Ascending aorta (tissue), 2 donors: ENCODE data around the gene CHKA. TPM values are rescaled to one million over a fixed set of nuclear protein-coding genes. Genes with fewer than 3 reads are reported as not detected.

ENCODE experiments used
- DNase-seq, 2 donors: peaks; one replicate each; pipeline ENCODE4 v3.0.0-alpha.2; 2019; ENCODE audit warnings: low spot score in 2 of 2
- H3K27ac ChIP-seq, 2 donors: fragments of 200-600 bp; sonication (generic); one replicate each; pipeline ENCODE4 v1.5.1; 2016 to 2017; ENCODE audit warnings: mild to moderate bottlenecking in 1 of 2
- H3K27me3 ChIP-seq: fragments of 200-600 bp; sonication (generic); one replicate; pipeline ENCODE4 v1.5.1; 2017
- H3K36me3 ChIP-seq, 2 donors: fragments of 200-600 bp; sonication (generic); one replicate each; pipeline ENCODE4 v1.5.1; 2016
- H3K4me1 ChIP-seq, 2 donors: fragments of 200-600 bp; sonication (generic); one replicate each; pipeline ENCODE4 v1.5.1; 2016 to 2017; ENCODE audit warnings: mild to moderate bottlenecking in 1 of 2
- H3K4me3 ChIP-seq, 2 donors: fragments of 200-600 bp; sonication (generic); one replicate each; pipeline ENCODE4 v1.5.1; 2016 to 2017; ENCODE audit warnings: mild to moderate bottlenecking in 1 of 2
- H3K9me3 ChIP-seq, 2 donors: fragments of 200-600 bp; sonication (generic); one replicate each; pipeline ENCODE4 v1.5.1; 2016
- CTCF ChIP-seq, 3 experiments: fragments of 200-600 bp in 2 of 3; fragments of 450-650 bp in 1 of 3; sonication (generic) in 2 of 3; IDR thresholded peaks; one replicate each; pipeline ENCODE4 v1.5.1; 2016 to 2019; ENCODE audit warnings: antibody characterized with exemption in 3 of 3, mild to moderate bottlenecking in 1 of 3, moderate library complexity in 1 of 3
- intact Hi-C: fragments of 100-400 bp; cut with DNase I; formaldehyde crosslinking; loops from one replicate; pipeline ENCODE4 v1.15.1; 2023
- total RNA-seq: library from RNA; depleted of rRNA; stranded (reverse); fragments of >200 nt; gene quantifications from one replicate; pipeline ENCODE4 v1.1.0, GENCODE V29; 2016

CHKA gene
- total RNA-seq, 1 donor from 2014 or later = 10.1 TPM

- intact Hi-C loops = no loop called here
- Histone ChIP-seq H3K27ac (no peak overlapping the region), H3K4me1 (no peaks in the 10 kb centered on the region), H3K27me3 (no peaks in the 10 kb centered on the region), H3K4me3 (no peak overlapping the region), H3K9me3 (no peaks in the 10 kb centered on the region), H3K36me3 (peaks cover 5 to 13% of the 10 kb centered on the region in 2 donors)
- no peak for TF ChIP-seq CTCF (IDR thresholded peaks at IDR 0.05)
- DNase-seq = no peak
These were observed 98.7 kb downstream of the CHKA start for GRCh38 chr11:68022531-68022930.

GRCh38 chr11:68021167-68021787 is 99.9 kb downstream of the CHKA start:
- Histone ChIP-seq H3K4me1 (no peaks in the 10 kb centered on the region), H3K9me3 (no peaks in the 10 kb centered on the region), H3K4me3 (no peak overlapping the region), H3K27ac (no peak overlapping the region), H3K36me3 (peaks cover 5 to 13% of the 10 kb centered on the region in 2 donors), H3K27me3 (no peaks in the 10 kb centered on the region)
- DNase-seq = no peak
- intact Hi-C loops = no loop called here
- TF ChIP-seq CTCF (IDR thresholded peaks at IDR 0.05) = no peak

- no peak for DNase-seq
- H3K9me3 ChIP-seq = no peaks in the 10 kb centered on the region
- peak in 1 of 3 experiments; percentile 6 for TF ChIP-seq CTCF (IDR thresholded peaks at IDR 0.05)
- no peaks in the 10 kb centered on the region for H3K4me1 ChIP-seq
- H3K27me3 ChIP-seq = no peaks in the 10 kb centered on the region
- H3K4me3 ChIP-seq = no peak overlapping the region
- intact Hi-C loops = no loop called here
- H3K36me3 ChIP-seq = peaks cover 5 to 13% of the 10 kb centered on the region in 2 donors
- no peak overlapping the region for H3K27ac ChIP-seq
These were observed 100.6 kb downstream of the CHKA start for GRCh38 chr11:68020575-68020974.

- H3K4me3 ChIP-seq = no peak overlapping the region
- peaks cover 0 to 3% of the 10 kb centered on the region in 2 donors for H3K4me1 ChIP-seq
- TF ChIP-seq CTCF (IDR thresholded peaks at IDR 0.05) = no peak
- no peaks in the 10 kb centered on the region for H3K27me3 ChIP-seq
- intact Hi-C loops = loop anchor here (10.0 kb wide), 1 partner anchor 425 kb away; no protein-coding TSS in a partner anchor
- DNase-seq = no peak
- peaks cover 5 to 6% of the 10 kb centered on the region in 2 donors for H3K36me3 ChIP-seq
- H3K9me3 ChIP-seq = no peaks in the 10 kb centered on the region
- no peak overlapping the region for H3K27ac ChIP-seq
These were observed 101.7 kb downstream of the CHKA start for GRCh38 chr11:68019486-68019885.

- Histone ChIP-seq H3K36me3 (no peaks in the 10 kb centered on the region), H3K27me3 (no peaks in the 10 kb centered on the region), H3K27ac (no peak overlapping the region), H3K4me1 (peaks cover 0 to 7% of the 10 kb centered on the region in 2 donors), H3K4me3 (no peak overlapping the region), H3K9me3 (no peaks in the 10 kb centered on the region)
- TF ChIP-seq CTCF (IDR thresholded peaks at IDR 0.05) = no peak
- DNase-seq = no peak
- intact Hi-C loops = loop anchor here (10.0 kb wide), 1 partner anchor 426 kb away; no protein-coding TSS in a partner anchor
These were observed 102.4 kb downstream of the CHKA start for GRCh38 chr11:68018730-68019190.
